Gastroesophageal sphincter (tissue), 4 donors: ENCODE measurements around the gene CDK5. TPM values are rescaled to one million over a fixed set of nuclear protein-coding genes. Genes with fewer than 3 reads are reported as not detected.

ENCODE experiments used
- ATAC-seq: fragments of 150-250 bp; one replicate; pipeline ENCODE4 v1.9.1; 2016; ENCODE audit warnings: mild to moderate bottlenecking, moderate library complexity
- H3K27ac ChIP-seq, 4 donors: fragments of 200-600 bp; sonication (generic) in 3 of 4; 1 replicate in 3 of 4; 2 replicates in 1 of 4; pipeline ENCODE4 v1.5.1; 2016 to 2019
- H3K27me3 ChIP-seq: fragments of 200-600 bp; sonication (generic); one replicate; pipeline ENCODE4 v1.5.1; 2019
- H3K36me3 ChIP-seq, 2 donors: fragments of 200-600 bp; sonication (generic); one replicate each; pipeline ENCODE4 v1.5.1; 2019; ENCODE audit warnings: control low read depth in 1 of 2
- H3K4me1 ChIP-seq, 3 donors: fragments of 200-600 bp; sonication (generic); 1 replicate in 2 of 3; 2 replicates in 1 of 3; pipeline ENCODE4 v1.5.1; 2016 to 2019; ENCODE audit warnings: control low read depth in 2 of 3
- H3K4me3 ChIP-seq, 2 donors: fragments of 200-600 bp; sonication (generic); one replicate each; pipeline ENCODE4 v1.5.1; 2019; ENCODE audit warnings: mild to moderate bottlenecking in 1 of 2, moderate library complexity in 1 of 2
- H3K9me3 ChIP-seq, 3 donors: fragments of 200-600 bp; sonication (generic); one replicate each; pipeline ENCODE4 v1.5.1; 2017 to 2019; ENCODE audit warnings: control low read depth in 2 of 3
- CTCF ChIP-seq, 4 experiments: fragments of 200-600 bp in 2 of 4; fragments of 450-650 bp in 2 of 4; sonication (generic) in 1 of 4; IDR thresholded peaks; one replicate each; pipeline ENCODE4 v1.5.1; 2017 to 2019; ENCODE audit warnings: antibody characterized with exemption in 4 of 4, mild to moderate bottlenecking in 2 of 4, moderate library complexity in 2 of 4
- EP300 ChIP-seq: sonication (generic); formaldehyde crosslinking; IDR thresholded peaks from one replicate; pipeline ENCODE4 v1.6.1; 2017; ENCODE audit warnings: antibody characterized with exemption, mild to moderate bottlenecking
- POLR2A ChIP-seq, 2 donors: fragments of 450-650 bp; IDR thresholded peaks; one replicate each; pipeline ENCODE4 v1.6.1; 2017; ENCODE audit warnings: antibody characterized with exemption in 2 of 2, mild to moderate bottlenecking in 2 of 2, moderate library complexity in 1 of 2
- POLR2AphosphoS5 ChIP-seq: sonication (generic); formaldehyde crosslinking; IDR thresholded peaks from one replicate; pipeline ENCODE4 v1.6.1; 2017; ENCODE audit warnings: antibody characterized with exemption
- WGBS, 2 donors: methylation state at CpG; one replicate each; pipeline ENCODE4 v1.1.5; 2018; ENCODE audit warnings: low coverage in 1 of 2; 5-methylcytosine and 5-hydroxymethylcytosine counted together
- total RNA-seq, 4 donors: library from RNA; depleted of rRNA; stranded (reverse); fragments of >200 nt; gene quantifications; one replicate each; pipeline ENCODE4 v1.1.0, GENCODE V29; 2016

The CDK5 gene
- total RNA-seq, 4 donors from 2014 or later, result 3.4 to 8.8 (median 6.4) TPM

GRCh38 chr7:151101621-151102396 is 44.1 kb upstream of the CDK5 start:
- Histone ChIP-seq H3K4me1 (peaks cover 0 to 43% (median 15%) of the 10 kb centered on the region in 3 donors), H3K27me3 (no peaks in the 10 kb centered on the region), H3K36me3 (peaks cover 0 to 22% of the 10 kb centered on the region in 2 donors), H3K9me3 (no peaks in the 10 kb centered on the region), H3K4me3 (no peak overlapping the region), H3K27ac (peak overlapping the region in 1 of 4 donors; percentile 7)
- ATAC-seq, result no peak
- WGBS, 2 donors, result 73 to 100% methylated on average over 1 to 10 of the region's 24 CpGs
- no peak for TF ChIP-seq POLR2A (IDR thresholded peaks at IDR 0.05)
- TF ChIP-seq CTCF (IDR thresholded peaks at IDR 0.05), result no peak
- no peak for TF ChIP-seq EP300
- TF ChIP-seq POLR2AphosphoS5, result no peak

GRCh38 chr7:151100921-151101320 is 43.2 kb upstream of the CDK5 start:
- ATAC-seq, result no peak
- Histone ChIP-seq H3K9me3 (no peaks in the 10 kb centered on the region), H3K4me3 (no peak overlapping the region), H3K4me1 (peaks cover 0 to 47% (median 15%) of the 10 kb centered on the region in 3 donors), H3K27ac (no peak overlapping the region), H3K27me3 (no peaks in the 10 kb centered on the region), H3K36me3 (peaks cover 0 to 15% of the 10 kb centered on the region in 2 donors)
- TF ChIP-seq CTCF (IDR thresholded peaks at IDR 0.05), result no peak
- no peak for TF ChIP-seq POLR2A (IDR thresholded peaks at IDR 0.05)
- no peak for TF ChIP-seq EP300
- no peak for TF ChIP-seq POLR2AphosphoS5
- WGBS, 2 donors, result no CpG with 5 or more reads among the region's 10 CpGs

GRCh38 chr7:151099486-151100211 is 42.0 kb upstream of the CDK5 start:
- Histone ChIP-seq H3K36me3 (peaks cover 0 to 11% of the 10 kb centered on the region in 2 donors), H3K4me3 (no peak overlapping the region), H3K27me3 (no peaks in the 10 kb centered on the region), H3K4me1 (peaks cover 0 to 54% (median 18%) of the 10 kb centered on the region in 3 donors), H3K27ac (no peak overlapping the region), H3K9me3 (no peaks in the 10 kb centered on the region)
- TF ChIP-seq EP300 (no peak), POLR2AphosphoS5 (no peak), CTCF (IDR thresholded peaks at IDR 0.05) (no peak), POLR2A (IDR thresholded peaks at IDR 0.05) (no peak)
- peak; percentile 47 for ATAC-seq
- 45 to 54% methylated on average over 5 to 9 of the region's 20 CpGs for WGBS, 2 donors

GRCh38 chr7:151095828-151096475 is 38.3 kb upstream of the CDK5 start:
- no peak overlapping the region for H3K27ac ChIP-seq
- no peaks in the 10 kb centered on the region for H3K27me3 ChIP-seq
- 67 to 79% methylated on average over 5 to 15 of the region's 17 CpGs for WGBS, 2 donors
- H3K36me3 ChIP-seq, result peaks cover 0 to 14% of the 10 kb centered on the region in 2 donors
- no peak for TF ChIP-seq POLR2A (IDR thresholded peaks at IDR 0.05)
- TF ChIP-seq CTCF (IDR thresholded peaks at IDR 0.05), result no peak
- TF ChIP-seq EP300, result no peak
- no peak for TF ChIP-seq POLR2AphosphoS5
- no peak overlapping the region for H3K4me3 ChIP-seq
- H3K9me3 ChIP-seq, result no peaks in the 10 kb centered on the region
- ATAC-seq, result no peak
- peaks cover 0 to 67% (median 29%) of the 10 kb centered on the region in 3 donors for H3K4me1 ChIP-seq
